ENCODE measurements around the gene APCDD1.

The APCDD1 gene

GRCh38 chr18:10408131-10408530 is 46.3 kb upstream of the APCDD1 start:
- ATAC-seq: no peak
- TF ChIP-seq TCF4 (CRISPR knock-in tag; IDR thresholded peaks at IDR 0.05; ENCODE audit: borderline replicate concordance) (no peak), RARB (CRISPR knock-in tag; IDR thresholded peaks at IDR 0.05) (no peak), ARNTL (CRISPR knock-in tag; IDR thresholded peaks at IDR 0.05; ENCODE audit: borderline replicate concordance, low read depth) (no peak), ZFP3 (CRISPR knock-in tag; IDR thresholded peaks at IDR 0.05) (no peak), ESRRG (CRISPR knock-in tag; IDR thresholded peaks at IDR 0.05) (no peak), TOX (CRISPR knock-in tag; IDR thresholded peaks at IDR 0.05; ENCODE audit: borderline replicate concordance) (no peak), ZNF70 (CRISPR knock-in tag; IDR thresholded peaks at IDR 0.05) (no peak)

GRCh38 chr18:10409041-10409440 is 45.4 kb upstream of the APCDD1 start:
- no peak for ATAC-seq
- TF ChIP-seq TCF4 (CRISPR knock-in tag; IDR thresholded peaks at IDR 0.05; ENCODE audit: borderline replicate concordance) (no peak), CSRNP3 (CRISPR knock-in tag; IDR thresholded peaks at IDR 0.05) (no peak), ZFP30 (CRISPR knock-in tag; IDR thresholded peaks at IDR 0.05) (no peak), ZNF8 (CRISPR knock-in tag; IDR thresholded peaks at IDR 0.05) (no peak), ZC3H10 (CRISPR knock-in tag; IDR thresholded peaks at IDR 0.05) (no peak), OSR1 (CRISPR knock-in tag; IDR thresholded peaks at IDR 0.05) (no peak), ZNF565 (CRISPR knock-in tag; conservative IDR thresholded peaks at IDR 0.05; ENCODE audit: low read depth) (no peak), BACH2 (CRISPR knock-in tag; IDR thresholded peaks at IDR 0.05; ENCODE audit: borderline replicate concordance) (no peak), SNAI2 (CRISPR knock-in tag; IDR thresholded peaks at IDR 0.05) (no peak), ZNF70 (CRISPR knock-in tag; IDR thresholded peaks at IDR 0.05) (no peak), CSDC2 (CRISPR knock-in tag; IDR thresholded peaks at IDR 0.05) (no peak), TSHZ2 (CRISPR knock-in tag; IDR thresholded peaks at IDR 0.05) (no peak), ISL1 (CRISPR knock-in tag; IDR thresholded peaks at IDR 0.05) (no peak)

- ATAC-seq: no peak
- TF ChIP-seq ZFP3 (CRISPR knock-in tag; IDR thresholded peaks at IDR 0.05) (no peak), PATZ1 (CRISPR knock-in tag; IDR thresholded peaks at IDR 0.05; ENCODE audit: borderline replicate concordance) (no peak), ZNF8 (CRISPR knock-in tag; IDR thresholded peaks at IDR 0.05) (no peak), ISL1 (CRISPR knock-in tag; IDR thresholded peaks at IDR 0.05) (no peak), CSRNP3 (CRISPR knock-in tag; IDR thresholded peaks at IDR 0.05) (no peak), GLIS3 (CRISPR knock-in tag; IDR thresholded peaks at IDR 0.05) (no peak), POU6F1 (CRISPR knock-in tag; IDR thresholded peaks at IDR 0.05; ENCODE audit: borderline replicate concordance, low read depth) (no peak), CSDC2 (CRISPR knock-in tag; IDR thresholded peaks at IDR 0.05) (no peak), RARB (CRISPR knock-in tag; IDR thresholded peaks at IDR 0.05) (no peak), ZNF565 (CRISPR knock-in tag; conservative IDR thresholded peaks at IDR 0.05; ENCODE audit: low read depth) (no peak), OSR1 (CRISPR knock-in tag; IDR thresholded peaks at IDR 0.05) (no peak), TCF4 (CRISPR knock-in tag; IDR thresholded peaks at IDR 0.05; ENCODE audit: borderline replicate concordance) (no peak)
Measured at GRCh38 chr18:10410472-10411308, 43.7 kb upstream of the APCDD1 start.

All from SK-N-SH treated with all-trans-retinoic acid at 6 μM for 48 hours (cell line).